ENCODE measurements around the gene CBX4. TPM values are rescaled to one million over a fixed set of nuclear protein-coding genes. Genes with fewer than 3 reads are reported as not detected.

The CBX4 gene
- total RNA-seq, 1 donor from 2014 or later = 16.5 TPM

- DNase-seq (ENCODE audit: extremely low read depth, low read depth, low spot score) = no peak
Observed at GRCh38 chr17:79814974-79815835, 24.0 kb downstream of the CBX4 start.

GRCh38 chr17:79814127-79814973 is 24.9 kb downstream of the CBX4 start:
- DNase-seq (ENCODE audit: extremely low read depth, low read depth, low spot score) = no peak

GRCh38 chr17:79813297-79814126 is 25.7 kb downstream of the CBX4 start:
- DNase-seq (ENCODE audit: extremely low read depth, low read depth, low spot score) = no peak

- DNase-seq (ENCODE audit: extremely low read depth, low read depth, low spot score) = no peak
Observed at GRCh38 chr17:79812353-79813258, 26.6 kb downstream of the CBX4 start.

DNA sequence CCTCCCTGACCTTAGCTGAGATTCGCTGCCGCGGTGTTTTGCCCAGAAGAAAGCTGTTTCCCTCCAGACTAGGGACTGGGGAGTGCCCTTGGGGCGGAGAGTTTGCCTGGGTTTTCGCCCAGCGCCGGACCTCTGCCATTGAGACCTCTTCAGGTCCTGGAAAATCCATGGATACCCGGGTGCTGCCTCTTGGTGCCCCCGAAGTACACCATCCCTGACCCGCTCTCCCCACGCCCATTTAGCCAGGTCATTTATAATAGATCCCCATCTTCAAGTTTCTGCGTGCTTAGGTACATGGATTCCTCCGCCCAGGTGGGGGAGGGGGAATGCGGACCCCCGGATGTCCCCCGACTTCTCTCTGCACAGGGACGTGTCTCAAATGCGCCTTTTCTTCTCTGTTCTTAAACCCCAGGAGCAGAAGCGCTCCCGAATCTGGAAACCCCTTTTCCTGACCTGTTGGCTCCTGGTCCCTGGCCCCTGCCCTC is 27.3 kb downstream of the CBX4 start:
- DNase-seq (ENCODE audit: extremely low read depth, low read depth, low spot score) = no peak

- DNase-seq (ENCODE audit: extremely low read depth, low read depth, low spot score) = no peak
Observed at GRCh38 chr17:79811011-79811867, 28.0 kb downstream of the CBX4 start.

DNA sequence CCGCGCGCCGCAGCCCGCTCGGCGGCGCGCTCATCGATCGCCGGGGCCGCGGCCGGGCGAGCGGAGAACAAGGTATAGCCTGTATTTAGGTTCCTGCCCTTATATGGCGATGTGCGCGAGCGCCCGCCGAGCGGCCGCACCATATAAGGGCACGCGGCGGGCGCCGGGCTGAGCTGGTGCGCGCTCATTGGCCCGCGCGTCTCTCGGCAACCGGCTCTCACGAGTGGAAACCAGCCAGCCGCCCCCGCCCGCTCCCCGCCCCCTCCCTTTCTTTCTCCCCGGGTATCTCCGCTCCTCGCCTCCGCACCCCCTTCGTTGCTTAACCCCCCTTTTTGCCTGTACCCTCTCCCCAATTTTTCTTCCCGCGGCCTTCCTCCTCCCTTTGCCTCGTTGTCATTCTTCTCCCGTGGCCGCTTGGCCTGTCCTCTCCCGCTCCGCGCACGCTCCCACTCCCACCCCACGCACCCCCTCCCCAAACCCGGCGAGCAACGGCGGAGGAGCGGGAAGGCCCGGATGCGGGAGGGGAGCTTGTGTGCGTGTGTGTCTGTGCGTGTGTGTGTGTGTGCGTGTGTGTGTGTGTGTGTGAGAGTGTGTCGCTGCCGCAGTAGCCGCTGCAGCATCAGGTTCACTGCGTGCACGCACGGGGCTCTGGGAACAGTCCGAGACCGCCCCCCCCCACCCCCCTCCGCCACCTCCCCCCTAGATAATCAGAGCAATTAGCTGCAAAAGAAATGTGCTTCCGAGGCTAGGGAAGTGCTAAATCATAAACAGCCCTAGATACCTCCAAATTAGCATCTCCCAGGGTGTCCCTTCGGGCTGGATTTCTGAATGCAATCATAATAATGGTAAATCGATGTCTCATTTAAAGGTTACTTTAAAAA is 28.9 kb downstream of the CBX4 start:
- DNase-seq (ENCODE audit: extremely low read depth, low read depth, low spot score) = no peak

- DNase-seq (ENCODE audit: extremely low read depth, low read depth, low spot score) = no peak
Observed at GRCh38 chr17:79809530-79810129, 29.6 kb downstream of the CBX4 start.

DNA sequence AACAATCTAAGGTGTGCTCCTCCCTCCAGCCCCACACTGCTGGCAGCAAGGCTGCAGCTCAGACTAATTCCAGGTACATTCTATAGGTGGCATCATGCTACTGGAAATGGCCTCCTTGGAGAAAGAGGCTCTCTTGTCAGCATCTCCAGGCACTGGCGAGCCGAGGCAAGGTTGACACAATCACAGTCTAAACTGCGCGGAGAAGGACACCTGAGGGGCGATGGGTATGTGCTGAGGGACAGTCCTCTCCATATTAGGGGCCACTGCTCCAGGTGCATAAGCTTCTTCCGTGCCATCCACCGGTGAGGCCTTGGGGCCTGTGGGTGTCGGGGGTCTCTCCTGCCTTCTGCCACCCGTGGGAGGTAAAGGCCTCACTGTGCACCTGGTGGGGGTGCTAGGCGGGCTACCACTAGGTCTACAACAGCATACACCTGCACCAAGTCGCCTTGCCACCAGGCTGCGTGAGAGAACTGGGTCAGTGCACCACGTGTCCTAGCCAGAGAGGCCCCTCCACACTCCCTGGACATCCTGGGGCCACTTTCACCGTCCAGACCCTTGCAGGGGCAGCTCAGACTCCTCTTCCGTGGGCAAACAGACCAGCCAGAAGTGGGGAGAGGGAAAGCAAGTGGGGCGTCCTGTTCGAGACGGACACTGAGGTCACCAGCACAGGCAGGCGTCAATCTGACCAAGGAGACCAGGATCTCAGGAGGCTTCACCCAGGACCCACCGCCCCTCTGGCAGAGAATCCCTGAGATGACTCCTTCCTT is 30.3 kb downstream of the CBX4 start:
- no peak for DNase-seq (ENCODE audit: extremely low read depth, low read depth, low spot score)

DNA sequence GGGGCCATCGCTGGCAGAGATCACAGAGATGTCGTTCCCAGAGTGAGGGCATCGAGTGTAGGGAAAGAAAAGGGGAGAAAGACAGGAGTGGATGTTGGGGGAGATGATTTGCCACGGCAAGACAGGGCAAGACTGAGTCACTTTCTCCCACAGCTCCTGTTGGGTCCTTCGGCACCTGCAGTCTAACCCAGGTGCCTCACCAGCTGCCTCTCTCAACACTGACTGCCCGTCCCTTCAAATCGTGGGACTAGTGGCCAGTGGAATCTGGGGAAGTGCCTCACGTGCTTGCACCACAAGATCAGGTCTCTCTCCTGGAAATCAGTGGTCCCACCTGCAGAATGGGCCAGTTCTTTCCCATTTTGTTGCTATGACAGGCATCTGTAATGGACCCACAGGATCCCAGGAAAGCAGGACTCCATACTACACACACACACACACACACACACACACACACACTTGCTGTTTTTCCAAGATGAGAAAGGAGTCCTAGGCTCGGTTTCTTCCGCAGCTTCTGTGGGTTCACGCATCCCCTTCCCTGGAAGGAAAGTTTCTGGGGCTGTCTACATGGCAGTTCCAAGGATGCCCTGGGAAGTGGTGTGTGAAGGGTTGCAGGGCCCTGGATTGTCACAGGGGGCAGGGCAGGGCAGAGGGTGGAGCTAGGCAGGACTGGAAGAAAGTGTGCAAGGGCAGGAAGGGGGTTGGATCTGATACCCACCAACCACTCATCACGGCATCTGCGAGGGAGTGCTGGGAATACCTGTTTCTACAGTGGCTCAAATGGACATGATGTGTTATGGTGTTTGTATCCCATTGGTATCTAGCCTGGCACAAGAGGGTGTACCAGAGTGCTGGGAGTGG is 32.1 kb downstream of the CBX4 start:
- no peak for DNase-seq (ENCODE audit: extremely low read depth, low read depth, low spot score)

DNA sequence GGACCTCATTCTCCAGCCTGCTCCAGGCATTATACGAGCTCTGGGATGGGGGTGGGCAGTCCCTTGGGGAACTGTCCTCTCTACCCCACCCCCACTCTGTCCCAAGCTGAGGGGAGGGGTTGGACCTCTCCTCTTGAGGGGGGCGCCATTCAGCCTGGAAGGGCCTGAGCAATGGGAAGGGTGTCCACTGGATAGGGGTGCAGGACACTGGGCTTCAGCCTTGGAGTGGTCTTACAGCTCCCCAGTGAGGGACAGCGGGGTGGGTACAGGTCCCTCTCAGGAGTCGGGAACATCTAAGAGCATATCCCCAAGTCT is 32.8 kb downstream of the CBX4 start:
- no peak for DNase-seq (ENCODE audit: extremely low read depth, low read depth, low spot score)

DNA sequence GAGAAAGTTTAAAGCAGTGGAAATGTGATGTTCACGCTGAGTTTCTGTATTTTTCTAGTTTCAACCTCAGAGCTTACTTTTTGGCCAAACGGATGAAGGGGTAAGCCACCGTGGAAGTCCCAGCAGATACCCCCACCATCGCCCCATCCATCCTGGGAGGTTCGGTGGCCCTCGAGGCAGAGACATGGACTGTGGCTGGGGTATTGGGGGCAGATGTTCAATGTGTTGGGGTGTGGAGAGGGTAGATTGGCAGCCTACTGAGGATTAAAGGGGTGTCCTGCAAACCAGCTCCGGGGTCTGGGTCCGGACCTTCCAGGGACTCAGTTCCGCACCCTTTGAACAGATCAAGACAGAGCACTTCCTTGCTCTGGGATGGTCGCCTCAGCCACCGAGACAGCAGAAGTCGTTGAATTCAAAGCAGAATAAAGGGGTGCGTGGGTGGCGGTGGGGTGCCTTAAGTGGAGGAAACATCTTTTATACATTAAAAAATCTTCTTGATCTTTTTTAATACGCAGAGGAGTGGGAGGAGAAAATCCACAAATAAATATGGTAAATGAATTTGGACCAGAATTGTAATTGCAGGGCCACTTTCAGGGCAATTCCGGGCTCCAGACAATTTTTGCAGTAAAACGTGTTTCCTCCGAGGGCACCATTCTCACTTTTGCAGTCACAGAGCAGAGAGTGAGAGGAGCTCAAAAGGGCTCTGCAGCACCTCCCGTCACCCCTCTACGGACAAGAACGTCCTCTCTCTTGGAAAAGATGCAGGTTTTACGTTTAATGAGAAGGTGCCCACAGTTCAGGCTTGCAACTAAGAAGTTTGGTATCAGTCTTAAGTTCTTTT is 34.2 kb downstream of the CBX4 start:
- no peak for DNase-seq (ENCODE audit: extremely low read depth, low read depth, low spot score)

DNA sequence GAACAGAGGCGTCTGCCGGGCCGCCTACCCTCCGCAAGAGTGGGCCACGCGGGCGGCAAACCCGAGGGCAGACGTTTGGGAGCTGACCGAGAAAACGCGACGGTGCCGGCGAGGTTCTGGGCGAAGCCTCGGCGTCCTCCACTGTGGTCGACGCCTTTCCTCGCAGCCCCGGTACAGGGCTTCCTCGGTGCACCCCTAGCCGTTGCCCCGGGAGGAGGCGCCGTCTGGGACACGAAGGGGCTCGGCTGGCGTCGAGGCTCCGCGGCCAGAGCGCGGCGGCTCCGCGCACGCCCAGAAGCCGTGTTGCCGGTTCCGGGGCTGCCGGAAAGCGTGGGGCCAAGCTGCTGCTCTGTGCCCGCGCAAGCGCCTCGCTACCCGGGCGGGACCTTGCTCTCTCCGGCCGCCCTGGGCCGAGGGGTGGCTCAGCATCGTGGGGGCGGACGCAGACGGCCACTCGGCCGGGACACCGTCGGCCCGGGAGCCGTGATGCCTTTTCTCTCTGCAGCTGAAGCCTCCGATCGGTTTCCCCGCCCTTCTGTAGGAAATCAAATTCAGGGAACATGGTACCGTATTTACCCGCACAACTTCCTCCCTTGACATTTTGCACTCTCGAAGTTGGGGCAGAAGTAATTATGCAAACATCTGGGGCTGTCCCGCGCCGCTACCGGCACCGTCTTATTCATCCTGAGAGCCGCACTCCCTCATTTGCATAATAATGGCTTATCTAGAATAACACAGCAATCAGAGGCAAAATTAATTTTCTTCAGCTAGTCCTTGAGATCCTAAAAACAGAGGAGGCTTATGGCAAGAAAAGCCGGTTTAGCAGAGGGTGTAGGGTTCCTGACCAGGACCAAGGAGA is 35.0 kb downstream of the CBX4 start:
- no peak for DNase-seq (ENCODE audit: extremely low read depth, low read depth, low spot score)

GRCh38 chr17:79803421-79803996 is 35.7 kb downstream of the CBX4 start:
- no peak for DNase-seq (ENCODE audit: extremely low read depth, low read depth, low spot score)
